ENCODE data around the gene CYP26C1. TPM values are rescaled to one million over a fixed set of nuclear protein-coding genes. Genes with fewer than 3 reads are reported as not detected.

CYP26C1 gene
- total RNA-seq, 1 experiment from 2014 or later = 0.79 TPM

- H3K27ac Mint-ChIP-seq = no peak overlapping the region
- H2BK5ac ChIP-seq (ENCODE audit: insufficient read length, low read length) = no peak overlapping the region
Measured at GRCh38 chr10:93081834-93082233, 21.2 kb downstream of the CYP26C1 start.

More at GRCh38 chr10:93081834-93082233, 21.2 kb downstream of the CYP26C1 start:
- TF ChIP-seq CTCF (conservative IDR thresholded peaks at IDR 0.05) = no peak
- H3K4me1 Mint-ChIP-seq = peaks cover 25 to 29% of the 10 kb centered on the region in 2 experiments
- WGBS (ENCODE audit: extremely low coverage, insufficient read length, low lambda C conversion rate) = no CpG with 5 or more reads among the region's 10 CpGs
- H3K4me1 ChIP-seq (ENCODE audit: insufficient read depth, low read length) = peaks cover 2% of the 10 kb centered on the region; the same call in 1 of the 2 replicates
- no peak overlapping the region for H3K56ac ChIP-seq (ENCODE audit: insufficient read length, low read depth, low read length)
- H3T11ph ChIP-seq (ENCODE audit: low read length) = no peak overlapping the region
- H3K23me2 ChIP-seq (ENCODE audit: insufficient read length, low read depth, low read length, poor library complexity, severe bottlenecking) = no peaks in the 10 kb centered on the region
- no peaks in the 10 kb centered on the region; the same call in 1 of the 2 replicates for H3K27me3 ChIP-seq (ENCODE audit: insufficient read depth, low read length)
- H3K4me2 ChIP-seq (ENCODE audit: insufficient read depth, insufficient read length, low read length) = no peak overlapping the region
- no peaks in the 10 kb centered on the region for H3K79me1 ChIP-seq (ENCODE audit: insufficient read depth, low read depth, low read length, poor library complexity, severe bottlenecking)
- H3K79me2 ChIP-seq (ENCODE audit: insufficient read depth, low read length) = no peaks in the 10 kb centered on the region
- H4K20me1 ChIP-seq (ENCODE audit: control insufficient read depth, insufficient read depth, insufficient read length) = no peaks in the 10 kb centered on the region
- no peak overlapping the region for H4K91ac ChIP-seq (ENCODE audit: insufficient read length, low read depth, low read length)
- no peak overlapping the region for H3K18ac ChIP-seq (ENCODE audit: insufficient read length, low read depth, low read length)
- H3K36me3 Mint-ChIP-seq (ENCODE audit: insufficient read depth in 1 of 3, low read depth in 3 of 3) = peaks cover 0 to 14% (median 8%) of the 10 kb centered on the region in 3 experiments; a peak in 4 of 7 replicates
- no peak overlapping the region for H2AK5ac ChIP-seq (ENCODE audit: insufficient read length, low read length)
- H2BK120ac ChIP-seq (ENCODE audit: low read depth, low read length, poor library complexity, severe bottlenecking) = no peak overlapping the region
- H3K27ac ChIP-seq (ENCODE audit: insufficient read length, low read depth, low read length) = no peak overlapping the region
- H3K9me3 ChIP-seq (ENCODE audit: control insufficient read depth, low read depth, low read length) = no peaks in the 10 kb centered on the region
- H4K8ac ChIP-seq (replicated peaks; ENCODE audit: insufficient read length, low read depth, low read length) = no peak overlapping the region
- H3K9me3 Mint-ChIP-seq = no peaks in the 10 kb centered on the region
- peaks cover 9% of the 10 kb centered on the region for H3K27me3 Mint-ChIP-seq (ENCODE audit: low read depth)
- DNase-seq = peak; percentile 17
- H2BK15ac ChIP-seq (ENCODE audit: low read depth, low read length) = no peak overlapping the region
- H3K4ac ChIP-seq (ENCODE audit: low read depth, low read length) = no peak overlapping the region
- no peak overlapping the region for H3K9ac ChIP-seq (ENCODE audit: extremely low read depth, insufficient read length, low read length)
- H2BK12ac ChIP-seq (ENCODE audit: insufficient read length, low read depth, low read length) = no peak overlapping the region
- H2BK20ac ChIP-seq (ENCODE audit: low read depth, low read length, poor library complexity, severe bottlenecking) = no peak overlapping the region
- H3K14ac ChIP-seq (ENCODE audit: insufficient read depth, low read length) = no peak overlapping the region
- no peak overlapping the region for H2AFZ ChIP-seq (ENCODE audit: low read length)
- no peak overlapping the region for H3K4me3 Mint-ChIP-seq
- no peak overlapping the region for H3K23ac ChIP-seq (ENCODE audit: insufficient read length, low read depth, low read length)
- H4K5ac ChIP-seq (ENCODE audit: insufficient read length, low read depth, low read length) = no peak overlapping the region

Measured in H9 (cell line).